GM12878 (cell line): ENCODE measurements around the gene LOXL3. TPM values are rescaled to one million over a fixed set of nuclear protein-coding genes. Genes with fewer than 3 reads are reported as not detected.

Experiments used
- ATAC-seq: fragments of 200-7000 bp; cut with Tn5 transposase; 3 replicates; pipeline ENCODE4 v1.9.1; 2020; ENCODE audit warnings: mild to moderate bottlenecking, moderate library complexity
- BruUV-seq: library from RNA; stranded (reverse); fragments of 400-500 nt; replicated peaks from 2 replicates; lab custom pipeline; 2021; lab: Mats Ljungman, UMichigan
- CTCF ChIA-PET: fragments of 300-600 bp; sonication (Branson Sonifier 250); formaldehyde crosslinking; extraction: SDS; loops from one replicate; lab custom pipeline; 2021; ENCODE audit warnings: inconsistent platforms; lab: Yijun Ruan, JAX
- POLR2A ChIA-PET: fragments of 350-600 bp; formaldehyde crosslinking; extraction: SDS; loops from one replicate; lab custom pipeline; 2021; ENCODE audit warnings: inconsistent platforms; lab: Charles Lee
- RAD21 ChIA-PET: fragments of 300-600 bp; sonication (Branson Sonifier 250); formaldehyde crosslinking; loops from one replicate; lab custom pipeline; 2023; ENCODE audit warnings: antibody characterized with exemption; ENCODE audit not compliant: unreplicated experiment; lab: Charles Lee
- SMC1A ChIA-PET: fragments of 300-600 bp; sonication (Branson Sonifier 250); formaldehyde crosslinking; loops from one replicate; lab custom pipeline; 2023; ENCODE audit not compliant: unreplicated experiment, uncharacterized antibody; lab: Charles Lee
- DNase-seq: peaks from one replicate; pipeline ENCODE4 v3.0.0-alpha.2; 2011; ENCODE audit warnings: low read depth, low spot score
- FAIRE-seq: peaks from 3 replicates; lab custom pipeline; 2011; peaks lifted over from hg19 to GRCh38; lab: Jason Lieb, UNC
- H2AFZ ChIP-seq: 2 replicates; pipeline ENCODE4 v1.6.0; 2011; ENCODE audit warnings: low read depth, low read length, control low read depth; ENCODE audit not compliant: control insufficient read depth
- H3K27ac ChIP-seq: 2 replicates; pipeline ENCODE4 v1.5.1; 2011; ENCODE audit warnings: control low read depth; ENCODE audit not compliant: control insufficient read depth, insufficient read depth
- H3K27me3 ChIP-seq, 2 experiments: replicated peaks in 1 of 2; 2 replicates each; pipeline versions ENCODE4 v1.6.0 to v1.6.1; 2011; ENCODE audit warnings: low read length in 1 of 2; ENCODE audit not compliant: control insufficient read depth in 2 of 2, insufficient read depth in 2 of 2
- H3K36me3 ChIP-seq, 2 experiments: 2 replicates each; pipeline ENCODE4 v1.5.1; 2011; ENCODE audit warnings: low read length in 1 of 2; ENCODE audit not compliant: control insufficient read depth in 2 of 2, insufficient read depth in 2 of 2
- H3K4me1 ChIP-seq: 2 replicates; pipeline ENCODE4 v1.6.1; 2011; ENCODE audit warnings: mild to moderate bottlenecking, low read length, moderate library complexity, mixed read lengths; ENCODE audit not compliant: control insufficient read depth, insufficient read depth
- H3K4me2 ChIP-seq: 2 replicates; pipeline ENCODE4 v1.6.0; 2011; ENCODE audit warnings: control low read depth; ENCODE audit not compliant: control insufficient read depth, insufficient read depth
- H3K4me3 ChIP-seq: fragments of 200-600 bp; sonication (generic); 2 replicates; pipeline ENCODE4 v1.5.1; 2016
- H3K79me2 ChIP-seq: 2 replicates; pipeline ENCODE4 v1.6.0; 2011; ENCODE audit warnings: low read length; ENCODE audit not compliant: control insufficient read depth, insufficient read depth
- H3K9ac ChIP-seq: 2 replicates; pipeline ENCODE4 v1.8.0; 2011; ENCODE audit warnings: low read length, control low read depth, mixed read lengths; ENCODE audit not compliant: control insufficient read depth, insufficient read depth
- H3K9me3 ChIP-seq: replicated peaks from 3 replicates; pipeline ENCODE4 v1.5.1; 2011; ENCODE audit warnings: mild to moderate bottlenecking, low read length; ENCODE audit not compliant: control insufficient read depth, insufficient read depth
- H4K20me1 ChIP-seq: 2 replicates; pipeline ENCODE4 v1.6.0; 2011; ENCODE audit not compliant: control insufficient read depth, insufficient read depth
- FOXK2 ChIP-seq: fragments of 450-650 bp; IDR thresholded peaks from 2 replicates; pipeline ENCODE4 v1.6.1; 2017; ENCODE audit warnings: mild to moderate bottlenecking, moderate library complexity
- IRF4 ChIP-seq: IDR thresholded peaks from 2 replicates; pipeline ENCODE4 v1.6.1; 2011; ENCODE audit warnings: low read depth, low read length
- MEF2B ChIP-seq: fragments of 450-650 bp; IDR thresholded peaks from 2 replicates; pipeline ENCODE4 v1.6.1; 2018; ENCODE audit warnings: mild to moderate bottlenecking, moderate library complexity; ENCODE audit not compliant: partially characterized antibody, poor library complexity, severe bottlenecking
- MLLT1 ChIP-seq: fragments of 450-650 bp; IDR thresholded peaks from 2 replicates; pipeline ENCODE4 v1.6.1; 2016; ENCODE audit warnings: mild to moderate bottlenecking
- POLR2AphosphoS2 ChIP-seq: IDR thresholded peaks from 2 replicates; pipeline ENCODE4 v1.6.1; 2011; ENCODE audit warnings: low read depth, mild to moderate bottlenecking, low read length, improper control_type of control experiment, moderate library complexity
- SREBF1 ChIP-seq: IDR thresholded peaks from 2 replicates; pipeline ENCODE4 v1.6.1; 2012; ENCODE audit warnings: mild to moderate bottlenecking, low read length
- WGBS: methylation state at CpG from one replicate; pipeline ENCODE4 v1.1.6; 2016; ENCODE audit warnings: low lambda C conversion rate; ENCODE audit not compliant: insufficient replicate concordance, insufficient coverage; ENCODE audit errors: missing lambda C conversion rate; 5-methylcytosine and 5-hydroxymethylcytosine counted together
- in situ Hi-C: fragments of 300-500 bp; cut with MboI; formaldehyde crosslinking; loops from 9 replicates; pipeline ENCODE4 v1.14.3; 2018; ENCODE audit warnings: mixed read lengths
- intact Hi-C: fragments of 100-400 bp; cut with micrococcal nuclease; formaldehyde crosslinking; loops from one replicate; pipeline ENCODE4 v1.14.2; 2022; ENCODE audit not compliant: unreplicated experiment
- polyA plus RNA-seq, 11 experiments: library from polyadenylated mRNA; depleted of rRNA in 4 of 11; unstranded in 6 of 11; stranded (reverse) in 5 of 11; fragments of >200 nt; fragmentation: Nextera tagmentation in 4 of 11; fragmentation: Illumina TruSeq in 1 of 11; extraction: Ambion mirVana in 4 of 11; extraction: Trizol in 1 of 11; gene quantifications; 1 replicate in 1 of 11; 2 replicates in 10 of 11; pipeline versions ENCODE4 v1.2.1 to v1.2.3, GENCODE V29; 2011 to 2016; ENCODE audit warnings: inconsistent platforms in 2 of 11, missing spikeins in 2 of 11, low read depth in 1 of 11
- total RNA-seq, 4 experiments: library from RNA; depleted of rRNA in 3 of 4; stranded (reverse); fragments of >200 nt in 3 of 4; fragmentation: Illumina TruSeq in 1 of 4; extraction: Trizol in 1 of 4; gene quantifications; 2 replicates each; pipeline versions ENCODE4 v1.2.1 to v1.2.3, GENCODE V29; 2013 to 2021
- TF ChIP-seq, protein P1 (sequence below): IDR thresholded peaks from 2 replicates; pipeline ENCODE4 v1.6.1; 2012; ENCODE audit warnings: low read length, inconsistent platforms

LOXL3 gene
- total and polyA plus RNA-seq, 10 of the 15 experiments (the other 5 are each of a cell fraction or from before 2014, with no cell fraction given), result 6.2 to 40.9 (median 23.3) TPM

GRCh38 chr2:74567881-74568280, 14.1 kb upstream of the LOXL3 start:
- Histone ChIP-seq H4K20me1 (no peaks in the 10 kb centered on the region), H2AFZ (no peak overlapping the region), H3K9ac (no peak overlapping the region), H3K36me3 (no peaks in the 10 kb centered on the region)
- CTCF ChIA-PET, result interaction anchor here (0.6 to 17.4 kb wide), 12 partner anchors 8 to 85 kb away, joined by 3 to 281 read pairs (median 6); partner anchors contain the start of genes CCDC142, PCGF1 and TTC31
- RAD21 ChIA-PET, result interaction anchor here (0.8 to 7.5 kb wide), 10 partner anchors 9 to 111 kb away, joined by 3 to 94 read pairs (median 8); partner anchors contain the start of genes AUP1, HTRA2, LOXL3 and WBP1
- TF ChIP-seq POLR2AphosphoS2 (no peak), FOXK2 (no peak), IRF4 (no peak), MEF2B (no peak), SREBF1 (no peak), MLLT1 (0 out of 2 replicates have a peak, but pooled peaks have one; percentile 23)
- TF ChIP-seq, protein P1, sequence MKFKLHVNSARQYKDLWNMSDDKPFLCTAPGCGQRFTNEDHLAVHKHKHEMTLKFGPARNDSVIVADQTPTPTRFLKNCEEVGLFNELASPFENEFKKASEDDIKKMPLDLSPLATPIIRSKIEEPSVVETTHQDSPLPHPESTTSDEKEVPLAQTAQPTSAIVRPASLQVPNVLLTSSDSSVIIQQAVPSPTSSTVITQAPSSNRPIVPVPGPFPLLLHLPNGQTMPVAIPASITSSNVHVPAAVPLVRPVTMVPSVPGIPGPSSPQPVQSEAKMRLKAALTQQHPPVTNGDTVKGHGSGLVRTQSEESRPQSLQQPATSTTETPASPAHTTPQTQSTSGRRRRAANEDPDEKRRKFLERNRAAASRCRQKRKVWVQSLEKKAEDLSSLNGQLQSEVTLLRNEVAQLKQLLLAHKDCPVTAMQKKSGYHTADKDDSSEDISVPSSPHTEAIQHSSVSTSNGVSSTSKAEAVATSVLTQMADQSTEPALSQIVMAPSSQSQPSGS, result no peak
- TF ChIP-seq, all 136 proteins: peak for 1
- no peak for ATAC-seq
- peaks cover 63% of the 10 kb centered on the region for H3K4me1 ChIP-seq
- H3K9me3 ChIP-seq, result no peaks in the 10 kb centered on the region
- no peak for FAIRE-seq
- no peaks in the 10 kb centered on the region for H3K27me3 ChIP-seq
- H3K27ac ChIP-seq, result peak overlapping the region; percentile 77; the same call in 1 of the 2 replicates
- in situ Hi-C loops (no loop called here), intact Hi-C loops (no loop called here)
- DNase-seq, result no peak
- POLR2A ChIA-PET, result interaction anchor here (1.4 to 25.0 kb wide), 7 partner anchors 9 to 74 kb away, joined by 3 to 441 read pairs (median 14); partner anchors contain the start of genes DOK1 and LOXL3
- 97% methylated on average over 5 of the region's 5 CpGs for WGBS
- no peak overlapping the region for H3K4me2 ChIP-seq
- H3K79me2 ChIP-seq, result no peaks in the 10 kb centered on the region
- BruUV-seq, result no TSS peak
- SMC1A ChIA-PET, result interaction anchor here (1.0 to 16.6 kb wide), 13 partner anchors 9 to 85 kb away, joined by 3 to 371 read pairs (median 9); partner anchors contain the start of genes CCDC142, LOXL3 and TTC31
- no peak overlapping the region for H3K4me3 ChIP-seq
